ENCODE data around the gene SNX13. TPM values are rescaled to one million over a fixed set of nuclear protein-coding genes. Genes with fewer than 3 reads are reported as not detected.

SNX13 gene
- total RNA-seq, 4 donors from 2014 or later = 45.7 to 78.8 (median 67.3) TPM

- no peak for DNase-seq (ENCODE audit: low spot score in 2 of 2)
- intact Hi-C loops (cut with DNase I; ENCODE audit: low total_unique reads) = no loop called here
- H3K4me3 ChIP-seq (ENCODE audit: low read depth, poor library complexity, severe bottlenecking) = no peak overlapping the region
- TF ChIP-seq CTCF (IDR thresholded peaks at IDR 0.05) (no peak), POLR2A (IDR thresholded peaks at IDR 0.05) (no peak)
- WGBS, 2 donors = 88 to 97% methylated on average over 1 of the region's 1 CpG
These were observed 4.4 kb upstream of the SNX13 start for GRCh38 chr7:17944720-17945119.

GRCh38 chr7:17943006-17943405 lies 2.7 kb upstream of the SNX13 start:
- no peak overlapping the region for H3K4me3 ChIP-seq (ENCODE audit: low read depth, poor library complexity, severe bottlenecking)
- no peak for DNase-seq (ENCODE audit: low spot score in 2 of 2)
- TF ChIP-seq POLR2A (IDR thresholded peaks at IDR 0.05) (no peak), CTCF (IDR thresholded peaks at IDR 0.05) (no peak)
- intact Hi-C loops (cut with DNase I; ENCODE audit: low total_unique reads) = no loop called here
- 98 to 100% methylated on average over 2 of the region's 2 CpGs for WGBS, 2 donors

- intact Hi-C loops (cut with DNase I; ENCODE audit: low total_unique reads) = no loop called here
- no peak overlapping the region for H3K4me3 ChIP-seq (ENCODE audit: low read depth, poor library complexity, severe bottlenecking)
- no peak for TF ChIP-seq CTCF (IDR thresholded peaks at IDR 0.05)
- TF ChIP-seq POLR2A (IDR thresholded peaks at IDR 0.05) = no peak
- 88 to 90% methylated on average over 1 of the region's 1 CpG for WGBS, 2 donors
- no peak for DNase-seq (ENCODE audit: low spot score in 2 of 2)
These were observed 1.9 kb upstream of the SNX13 start for GRCh38 chr7:17942231-17942630.

GRCh38 chr7:17940951-17941431 lies 697 bp upstream of the SNX13 start:
- intact Hi-C loops (cut with DNase I; ENCODE audit: low total_unique reads) = no loop called here
- DNase-seq (ENCODE audit: low spot score in 2 of 2) = no peak
- H3K4me3 ChIP-seq (ENCODE audit: low read depth, poor library complexity, severe bottlenecking) = peak overlapping the region; percentile 90
- WGBS, 2 donors = 14 to 16% methylated on average over 12 of the region's 12 CpGs
- TF ChIP-seq CTCF (IDR thresholded peaks at IDR 0.05) = no peak
- TF ChIP-seq POLR2A (IDR thresholded peaks at IDR 0.05) = no peak

- TF ChIP-seq POLR2A (IDR thresholded peaks at IDR 0.05) (no peak), CTCF (IDR thresholded peaks at IDR 0.05) (no peak)
- peak; percentile 49 to 92 for DNase-seq (ENCODE audit: low spot score in 2 of 2)
- intact Hi-C loops (cut with DNase I; ENCODE audit: low total_unique reads) = no loop called here
- WGBS, 2 donors = 0% methylated on average over 29 of the region's 29 CpGs
- peak overlapping the region; percentile 90 for H3K4me3 ChIP-seq (ENCODE audit: low read depth, poor library complexity, severe bottlenecking)
These were observed 540 bp downstream of the SNX13 start for GRCh38 chr7:17939606-17940301.

- 3 to 4% methylated on average over 6 of the region's 6 CpGs for WGBS, 2 donors
- no peak for TF ChIP-seq POLR2A (IDR thresholded peaks at IDR 0.05)
- no peak for TF ChIP-seq CTCF (IDR thresholded peaks at IDR 0.05)
- intact Hi-C loops (cut with DNase I; ENCODE audit: low total_unique reads) = no loop called here
- no peak for DNase-seq (ENCODE audit: low spot score in 2 of 2)
- peak overlapping the region; percentile 90 for H3K4me3 ChIP-seq (ENCODE audit: low read depth, poor library complexity, severe bottlenecking)
These were observed 1.1 kb downstream of the SNX13 start for GRCh38 chr7:17939211-17939605.

Data from lower leg skin (tissue), 4 donors.